IPS-20b (cell line): Measurements from ENCODE around the gene TMEM97.

Experiments used
- H3K27ac ChIP-seq: one replicate; pipeline ENCODE4 v1.5.1; 2013; ENCODE audit warnings: low read length
- H3K27me3 ChIP-seq: 2 replicates; pipeline ENCODE4 v1.6.1; 2013; ENCODE audit warnings: mild to moderate bottlenecking, low read length, inconsistent platforms; ENCODE audit not compliant: insufficient read depth
- H3K36me3 ChIP-seq: 2 replicates; pipeline ENCODE4 v1.6.1; 2013; ENCODE audit warnings: low read depth, mild to moderate bottlenecking, inconsistent platforms, low read length, moderate library complexity; ENCODE audit not compliant: insufficient read depth
- H3K4me1 ChIP-seq: 2 replicates; pipeline ENCODE4 v1.6.1; 2013; ENCODE audit warnings: mild to moderate bottlenecking, control low read depth, inconsistent platforms, low read length, moderate library complexity; ENCODE audit not compliant: insufficient read depth
- H3K4me3 ChIP-seq: 2 replicates; pipeline ENCODE4 v1.5.1; 2013; ENCODE audit warnings: mild to moderate bottlenecking, low read length, inconsistent platforms
- H3K9ac ChIP-seq: 2 replicates; pipeline ENCODE4 v1.6.1; 2013; ENCODE audit warnings: low read depth, mild to moderate bottlenecking, inconsistent platforms, low read length, moderate library complexity
- H3K9me3 ChIP-seq: 2 replicates; pipeline ENCODE4 v1.6.1; 2013; ENCODE audit warnings: mild to moderate bottlenecking, low read depth, low read length, inconsistent platforms; ENCODE audit not compliant: insufficient read depth

The TMEM97 gene

GRCh38 chr17:28357061-28357900, 38.3 kb downstream of the TMEM97 start, which contains the start of gene POLDIP2:
POLDIP2 (minus strand) TSS chr17:28357527; CDS start chr17:28357448, 79 bp downstream.
- H3K27ac ChIP-seq: peak within 1 kb of the TSS; percentile 40
- peaks cover 6% of the 10 kb centered on the region; the same call in 1 of the 2 replicates for H3K4me1 ChIP-seq
- H3K9ac ChIP-seq: peak within 1 kb of the TSS; percentile 98
- H3K9me3 ChIP-seq: no peaks in the 10 kb centered on the region
- H3K4me3 ChIP-seq: peak within 1 kb of the TSS; percentile 85
- peaks cover 59% of the 10 kb centered on the region for H3K36me3 ChIP-seq
- no peaks in the 10 kb centered on the region for H3K27me3 ChIP-seq

GRCh38 chr17:28357901-28358197, 38.8 kb downstream of the TMEM97 start:
- Histone ChIP-seq H3K27ac (peak overlapping the region; percentile 40), H3K9me3 (no peaks in the 10 kb centered on the region), H3K36me3 (peaks cover 56% of the 10 kb centered on the region)

DNA sequence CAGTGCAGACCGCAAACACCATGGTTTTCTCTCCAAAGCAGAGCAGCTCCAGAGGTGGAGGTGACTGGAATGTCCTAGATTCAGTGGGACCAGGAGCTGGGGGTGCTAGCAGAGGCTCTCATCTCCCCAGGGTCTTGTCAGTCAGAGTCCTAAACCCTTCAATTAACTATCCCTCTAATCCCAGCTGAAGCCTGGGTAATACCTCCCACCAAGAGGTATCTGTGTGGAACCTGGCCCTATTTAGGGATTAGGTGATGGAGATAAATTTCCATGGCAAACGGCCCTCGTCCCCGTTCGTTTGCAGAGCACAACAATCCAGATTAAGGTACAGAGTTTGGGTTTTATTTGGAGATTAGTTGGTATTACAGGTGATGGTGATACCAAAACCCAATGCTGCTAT, 44.2 kb downstream of the TMEM97 start:
- Histone ChIP-seq H3K4me1 (peaks cover 4% of the 10 kb centered on the region; the same call in 1 of the 2 replicates), H3K36me3 (peaks cover 31% of the 10 kb centered on the region), H3K4me3 (no peak overlapping the region), H3K9me3 (no peaks in the 10 kb centered on the region), H3K27ac (no peak overlapping the region), H3K9ac (no peak overlapping the region), H3K27me3 (no peaks in the 10 kb centered on the region)

More at GRCh38 chr17:28357901-28358197, 38.8 kb downstream of the TMEM97 start:
- peak overlapping the region; percentile 85 for H3K4me3 ChIP-seq
- no peaks in the 10 kb centered on the region for H3K27me3 ChIP-seq
- peaks cover 6% of the 10 kb centered on the region; the same call in 1 of the 2 replicates for H3K4me1 ChIP-seq
- H3K9ac ChIP-seq: peak overlapping the region; percentile 98

DNA sequence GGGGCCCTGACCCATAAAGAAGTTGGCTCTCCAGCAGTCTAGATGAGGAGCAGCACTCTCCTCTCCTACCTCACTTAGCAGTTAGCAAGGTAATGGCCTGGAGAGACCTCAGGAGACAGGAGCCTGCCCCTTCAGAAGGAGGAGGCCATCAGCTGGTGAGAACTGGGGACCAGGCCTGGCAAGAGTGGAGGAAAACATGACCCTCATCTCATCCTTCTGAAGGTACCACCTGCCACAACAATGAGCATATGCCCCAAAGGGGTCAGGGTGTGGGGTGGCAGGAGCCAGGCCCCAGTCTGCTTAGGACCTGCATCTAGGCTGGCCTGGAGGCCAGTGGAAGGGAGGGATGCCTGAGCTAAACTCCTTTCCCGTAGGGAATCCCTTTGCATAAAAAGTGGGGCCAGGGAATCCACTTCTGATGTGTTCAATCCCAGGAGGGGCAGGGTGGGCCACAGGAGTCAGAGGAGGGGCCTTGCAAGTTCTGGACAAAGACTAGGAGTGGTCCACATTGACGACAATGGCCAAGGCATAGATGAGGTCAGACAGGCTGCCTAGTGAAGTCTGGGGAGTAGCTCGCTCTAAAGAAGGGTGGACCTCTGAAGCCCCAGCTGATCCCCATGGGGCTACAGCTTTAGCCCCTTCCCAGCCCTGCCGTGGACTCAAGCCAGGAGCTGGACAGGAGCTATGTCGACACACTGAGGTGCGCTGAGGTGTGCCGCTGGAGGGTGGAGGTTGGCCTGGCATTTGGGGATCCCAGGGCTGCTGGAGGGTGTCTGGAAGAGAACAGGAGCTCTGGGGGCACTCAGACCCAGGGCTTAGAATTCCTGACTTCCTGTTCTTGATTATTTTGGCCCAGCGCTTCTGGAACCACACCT, 45.0 kb downstream of the TMEM97 start:
- H3K4me3 ChIP-seq: no peak overlapping the region
- H3K9me3 ChIP-seq: no peaks in the 10 kb centered on the region
- no peak overlapping the region for H3K27ac ChIP-seq
- no peak overlapping the region for H3K9ac ChIP-seq
- H3K36me3 ChIP-seq: peaks cover 30% of the 10 kb centered on the region
- no peaks in the 10 kb centered on the region for H3K4me1 ChIP-seq
- no peaks in the 10 kb centered on the region for H3K27me3 ChIP-seq

- Histone ChIP-seq H3K9me3 (no peaks in the 10 kb centered on the region), H3K4me3 (no peak within 1 kb of the TSS), H3K4me1 (no peaks in the 10 kb centered on the region), H3K27ac (no peak within 1 kb of the TSS), H3K27me3 (no peaks in the 10 kb centered on the region), H3K9ac (no peak within 1 kb of the TSS), H3K36me3 (peaks cover 24% of the 10 kb centered on the region)
These were observed 45.8 kb downstream of the TMEM97 start, which contains the start of gene SEBOX for GRCh38 chr17:28364665-28365363. SEBOX (minus strand) TSS chr17:28365199; CDS start chr17:28365151, 48 bp downstream.

- Histone ChIP-seq H3K36me3 (peaks cover 18% of the 10 kb centered on the region), H3K4me1 (peaks cover 2% of the 10 kb centered on the region; the same call in 1 of the 2 replicates), H3K27me3 (no peaks in the 10 kb centered on the region), H3K9me3 (no peaks in the 10 kb centered on the region), H3K9ac (no peak overlapping the region), H3K27ac (no peak overlapping the region), H3K4me3 (no peak overlapping the region)
These were observed 46.5 kb downstream of the TMEM97 start for GRCh38 chr17:28365487-28365886.

GRCh38 chr17:28366605-28367004, 47.6 kb downstream of the TMEM97 start:
- Histone ChIP-seq H3K4me1 (peaks cover 9% of the 10 kb centered on the region; the same call in 1 of the 2 replicates), H3K9me3 (no peaks in the 10 kb centered on the region)

GRCh38 chr17:28367641-28368305, 48.8 kb downstream of the TMEM97 start:
- H3K27ac ChIP-seq: no peak overlapping the region
- no peak overlapping the region for H3K9ac ChIP-seq
- peaks cover 9% of the 10 kb centered on the region; the same call in 1 of the 2 replicates for H3K4me1 ChIP-seq

More at GRCh38 chr17:28366605-28367004, 47.6 kb downstream of the TMEM97 start:
- Histone ChIP-seq H3K4me3 (no peak overlapping the region), H3K27me3 (peaks cover under 1% of the 10 kb centered on the region; the same call in 1 of the 2 replicates), H3K36me3 (peaks cover 7% of the 10 kb centered on the region; the same call in 1 of the 2 replicates), H3K9ac (no peak overlapping the region), H3K27ac (no peak overlapping the region)

DNA sequence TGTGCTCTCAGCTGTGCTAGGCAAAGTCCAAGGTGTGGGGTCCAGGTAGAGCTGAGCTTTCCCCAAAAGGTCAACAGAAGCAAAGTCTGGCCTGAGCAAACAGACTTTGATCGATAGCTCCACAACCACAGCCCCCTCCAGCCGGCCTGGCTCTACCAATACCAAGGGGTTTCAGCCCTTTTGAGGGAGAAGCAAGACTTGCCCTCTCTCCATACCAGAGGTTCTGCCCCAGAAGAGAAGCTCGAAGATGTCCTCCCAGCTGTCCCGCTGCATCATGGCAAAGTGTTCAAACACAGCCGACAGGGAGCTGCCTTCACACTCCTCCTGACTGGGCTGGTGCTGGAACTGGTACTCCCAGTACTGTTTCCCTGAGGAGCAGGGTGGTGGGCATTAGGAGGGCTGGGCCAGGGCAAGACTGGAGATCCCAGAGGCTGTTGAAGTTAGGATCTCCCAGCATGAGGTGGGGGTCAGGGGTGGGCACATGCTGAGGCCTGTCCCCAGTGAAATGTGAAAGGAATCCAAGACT, 49.4 kb downstream of the TMEM97 start:
- Histone ChIP-seq H3K4me3 (no peak overlapping the region), H3K27me3 (peaks cover 18% of the 10 kb centered on the region), H3K9me3 (no peaks in the 10 kb centered on the region), H3K27ac (no peak overlapping the region), H3K36me3 (no peaks in the 10 kb centered on the region), H3K4me1 (peaks cover 9% of the 10 kb centered on the region; the same call in 1 of the 2 replicates), H3K9ac (no peak overlapping the region)

More at GRCh38 chr17:28367641-28368305, 48.8 kb downstream of the TMEM97 start:
- Histone ChIP-seq H3K9me3 (no peaks in the 10 kb centered on the region), H3K4me3 (no peak overlapping the region), H3K36me3 (no peaks in the 10 kb centered on the region), H3K27me3 (peaks cover 12% of the 10 kb centered on the region)

DNA sequence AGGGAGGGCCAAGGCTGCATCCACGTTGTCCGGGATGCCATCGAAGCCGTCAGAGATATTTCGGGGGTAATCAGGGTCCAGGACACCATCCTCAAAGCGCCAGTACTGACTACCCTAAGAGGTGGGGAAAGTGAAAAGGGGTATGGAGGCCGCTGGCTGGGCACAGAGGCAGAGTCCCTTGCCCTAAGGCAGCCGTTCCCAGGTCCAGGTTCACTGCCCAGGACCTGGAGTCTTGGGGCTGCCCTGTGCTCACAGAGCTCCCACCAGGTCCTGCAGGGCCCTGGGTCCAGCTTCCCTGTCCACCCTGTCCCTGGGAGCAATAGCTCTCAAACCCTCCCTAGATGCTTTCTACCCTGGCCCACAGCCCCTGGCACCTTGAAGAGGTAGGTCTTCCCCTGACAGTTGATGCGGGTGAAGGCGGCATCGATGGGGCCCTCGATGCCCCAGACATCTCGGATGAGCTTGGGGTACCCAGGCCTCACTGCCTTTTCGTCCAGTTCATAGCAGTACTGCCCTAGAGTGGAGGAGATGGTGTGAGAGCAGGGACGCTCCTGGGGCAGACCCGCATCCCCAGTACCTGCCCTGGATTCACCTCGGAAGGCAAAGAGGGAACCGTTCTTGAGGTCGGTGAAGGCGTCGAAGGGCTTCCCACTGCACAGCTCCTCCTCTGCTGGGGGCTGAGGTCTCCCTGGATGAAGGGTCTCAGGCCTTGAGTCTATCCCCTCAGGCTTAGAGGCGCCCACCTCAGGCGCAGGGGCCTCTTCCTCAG, 50.1 kb downstream of the TMEM97 start:
- H3K9ac ChIP-seq: no peak overlapping the region
- no peaks in the 10 kb centered on the region for H3K9me3 ChIP-seq
- no peaks in the 10 kb centered on the region for H3K36me3 ChIP-seq
- H3K27me3 ChIP-seq: peaks cover 25% of the 10 kb centered on the region
- H3K4me3 ChIP-seq: no peak overlapping the region
- no peak overlapping the region for H3K27ac ChIP-seq
- peaks cover 9% of the 10 kb centered on the region; the same call in 1 of the 2 replicates for H3K4me1 ChIP-seq
